ENCODE data around the gene GNAS-AS1. TPM values are rescaled to one million over a fixed set of nuclear protein-coding genes. Genes with fewer than 3 reads are reported as not detected.

GNAS-AS1 gene
- total RNA-seq, 1 experiment from 2014 or later, result 1.6 TPM

DNA sequence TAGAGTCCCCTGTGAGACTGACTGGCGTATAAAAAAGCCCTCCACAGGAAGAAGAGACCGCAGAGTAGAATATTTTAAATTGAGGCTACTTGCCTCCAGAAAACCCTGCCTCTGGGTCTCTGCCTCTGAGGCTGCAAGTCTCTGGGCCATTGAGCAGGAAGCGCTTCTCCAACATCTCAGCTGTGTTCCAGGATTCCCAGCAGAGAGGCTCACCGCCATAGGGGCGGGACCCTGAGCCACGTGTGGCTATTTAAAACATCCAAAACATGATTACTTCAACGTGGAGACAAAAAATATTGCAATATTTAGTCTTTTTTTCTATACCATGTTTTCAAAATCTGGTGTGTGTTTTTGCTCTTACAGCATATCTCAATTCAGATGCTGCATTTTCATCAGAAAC is 59.4 kb downstream of the GNAS-AS1 start:
- intact Hi-C loops (cut with micrococcal nuclease), result no loop called here
- CTCF ChIA-PET, result interaction anchor here (0.5 kb wide), 1 partner anchor 383 kb away, joined by 3 read pairs; no protein-coding TSS in a partner anchor
- no peak overlapping the region for H3K4me3 Mint-ChIP-seq (ENCODE audit: unreplicated experiment)
- no peaks in the 10 kb centered on the region for H3K9me3 Mint-ChIP-seq (ENCODE audit: unreplicated experiment)
- POLR2A ChIA-PET, result no interaction called here
- H3K27ac Mint-ChIP-seq (ENCODE audit: low read depth, unreplicated experiment), result no peak overlapping the region
- H3K27me3 Mint-ChIP-seq (ENCODE audit: insufficient read depth, unreplicated experiment), result peaks cover 82% of the 10 kb centered on the region
- H3K4me1 Mint-ChIP-seq (ENCODE audit: insufficient read depth, unreplicated experiment), result no peaks in the 10 kb centered on the region
- no peak for DNase-seq (ENCODE audit: unreplicated experiment)
- TF ChIP-seq, protein P1, sequence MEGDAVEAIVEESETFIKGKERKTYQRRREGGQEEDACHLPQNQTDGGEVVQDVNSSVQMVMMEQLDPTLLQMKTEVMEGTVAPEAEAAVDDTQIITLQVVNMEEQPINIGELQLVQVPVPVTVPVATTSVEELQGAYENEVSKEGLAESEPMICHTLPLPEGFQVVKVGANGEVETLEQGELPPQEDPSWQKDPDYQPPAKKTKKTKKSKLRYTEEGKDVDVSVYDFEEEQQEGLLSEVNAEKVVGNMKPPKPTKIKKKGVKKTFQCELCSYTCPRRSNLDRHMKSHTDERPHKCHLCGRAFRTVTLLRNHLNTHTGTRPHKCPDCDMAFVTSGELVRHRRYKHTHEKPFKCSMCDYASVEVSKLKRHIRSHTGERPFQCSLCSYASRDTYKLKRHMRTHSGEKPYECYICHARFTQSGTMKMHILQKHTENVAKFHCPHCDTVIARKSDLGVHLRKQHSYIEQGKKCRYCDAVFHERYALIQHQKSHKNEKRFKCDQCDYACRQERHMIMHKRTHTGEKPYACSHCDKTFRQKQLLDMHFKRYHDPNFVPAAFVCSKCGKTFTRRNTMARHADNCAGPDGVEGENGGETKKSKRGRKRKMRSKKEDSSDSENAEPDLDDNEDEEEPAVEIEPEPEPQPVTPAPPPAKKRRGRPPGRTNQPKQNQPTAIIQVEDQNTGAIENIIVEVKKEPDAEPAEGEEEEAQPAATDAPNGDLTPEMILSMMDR (IDR thresholded peaks at IDR 0.05; ENCODE audit: unreplicated experiment), result no peak
- no peaks in the 10 kb centered on the region for H3K36me3 Mint-ChIP-seq (ENCODE audit: insufficient read depth, unreplicated experiment)
- no TSS peak for BruUV-seq (replicated peaks)

DNA sequence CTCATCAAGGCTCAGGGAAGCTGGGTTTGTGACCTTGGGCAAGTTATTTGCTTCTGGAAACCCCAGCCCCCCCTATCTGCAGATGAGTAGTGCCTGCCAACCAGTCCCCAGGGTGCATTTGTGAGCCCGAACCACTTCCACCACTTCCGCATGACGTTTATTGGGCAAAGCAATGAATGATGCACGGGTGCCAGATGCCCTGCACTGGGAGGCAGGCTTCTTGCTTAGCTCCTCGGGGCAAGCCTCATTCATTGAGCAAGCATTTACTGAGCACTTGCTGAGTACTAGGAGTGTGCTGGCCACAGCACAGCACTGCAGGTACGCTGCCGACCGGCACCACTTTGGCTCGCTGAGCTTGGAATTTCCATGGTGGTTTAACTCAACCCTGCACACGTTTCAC is 60.2 kb downstream of the GNAS-AS1 start:
- H3K27ac Mint-ChIP-seq (ENCODE audit: low read depth, unreplicated experiment), result no peak overlapping the region
- peaks cover 78% of the 10 kb centered on the region for H3K27me3 Mint-ChIP-seq (ENCODE audit: insufficient read depth, unreplicated experiment)
- no TSS peak for BruUV-seq (replicated peaks)
- ChIA-PET POLR2A (no interaction called here), CTCF (interaction anchor here (0.6 to 1.2 kb wide), 3 partner anchors 69 to 705 kb away, joined by 3 to 4 read pairs (median 3); no protein-coding TSS in a partner anchor)
- no peak for DNase-seq (ENCODE audit: unreplicated experiment)
- no peak overlapping the region for H3K4me3 Mint-ChIP-seq (ENCODE audit: unreplicated experiment)
- TF ChIP-seq, protein P1 (IDR thresholded peaks at IDR 0.05; ENCODE audit: unreplicated experiment), result no peak
- intact Hi-C loops (cut with micrococcal nuclease), result no loop called here
- no peaks in the 10 kb centered on the region for H3K9me3 Mint-ChIP-seq (ENCODE audit: unreplicated experiment)
- H3K36me3 Mint-ChIP-seq (ENCODE audit: insufficient read depth, unreplicated experiment), result no peaks in the 10 kb centered on the region
- no peaks in the 10 kb centered on the region for H3K4me1 Mint-ChIP-seq (ENCODE audit: insufficient read depth, unreplicated experiment)

DNA sequence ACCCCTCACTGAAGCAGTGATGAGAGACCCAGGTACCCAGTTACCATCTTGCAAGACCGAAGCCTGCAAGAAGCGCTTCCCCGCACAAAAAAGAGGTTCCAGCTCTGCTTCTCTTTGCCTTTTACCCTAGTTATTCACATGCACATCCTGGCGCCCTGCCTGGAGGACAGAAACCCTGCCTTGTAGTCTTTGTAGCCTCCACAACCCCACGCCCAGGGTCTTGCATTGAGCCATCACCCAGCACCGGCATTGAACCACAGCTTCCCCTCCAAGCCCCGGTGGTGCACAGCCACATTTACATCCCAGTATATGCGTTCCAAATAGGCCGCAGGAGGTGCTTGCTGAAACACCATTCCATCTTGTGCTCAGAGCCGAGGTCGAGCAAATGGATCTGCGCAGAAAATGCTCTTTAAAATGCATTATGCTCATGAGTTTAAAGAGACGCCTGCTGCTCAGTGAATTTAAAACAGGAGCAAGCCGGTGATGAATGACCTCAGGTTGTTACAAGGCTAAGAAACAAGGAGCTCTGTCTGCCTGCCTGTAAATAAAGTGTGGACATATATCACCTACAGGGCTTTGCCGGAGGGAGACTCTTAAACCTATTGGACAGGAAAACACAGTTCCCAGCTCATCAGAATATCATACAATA is 61.7 kb downstream of the GNAS-AS1 start:
- Mint-ChIP-seq H3K4me1 (ENCODE audit: insufficient read depth, unreplicated experiment) (no peaks in the 10 kb centered on the region), H3K27ac (ENCODE audit: low read depth, unreplicated experiment) (no peak overlapping the region), H3K27me3 (ENCODE audit: insufficient read depth, unreplicated experiment) (peaks cover 78% of the 10 kb centered on the region), H3K4me3 (ENCODE audit: unreplicated experiment) (no peak overlapping the region), H3K36me3 (ENCODE audit: insufficient read depth, unreplicated experiment) (no peaks in the 10 kb centered on the region), H3K9me3 (ENCODE audit: unreplicated experiment) (no peaks in the 10 kb centered on the region)
- intact Hi-C loops (cut with micrococcal nuclease), result no loop called here
- CTCF ChIA-PET, result interaction anchor here (1.2 kb wide), 1 partner anchor 70 kb away, joined by 3 read pairs; no protein-coding TSS in a partner anchor
- DNase-seq (ENCODE audit: unreplicated experiment), result no peak
- BruUV-seq (replicated peaks), result no TSS peak
- TF ChIP-seq, protein P1 (IDR thresholded peaks at IDR 0.05; ENCODE audit: unreplicated experiment), result no peak
- POLR2A ChIA-PET, result no interaction called here

DNA sequence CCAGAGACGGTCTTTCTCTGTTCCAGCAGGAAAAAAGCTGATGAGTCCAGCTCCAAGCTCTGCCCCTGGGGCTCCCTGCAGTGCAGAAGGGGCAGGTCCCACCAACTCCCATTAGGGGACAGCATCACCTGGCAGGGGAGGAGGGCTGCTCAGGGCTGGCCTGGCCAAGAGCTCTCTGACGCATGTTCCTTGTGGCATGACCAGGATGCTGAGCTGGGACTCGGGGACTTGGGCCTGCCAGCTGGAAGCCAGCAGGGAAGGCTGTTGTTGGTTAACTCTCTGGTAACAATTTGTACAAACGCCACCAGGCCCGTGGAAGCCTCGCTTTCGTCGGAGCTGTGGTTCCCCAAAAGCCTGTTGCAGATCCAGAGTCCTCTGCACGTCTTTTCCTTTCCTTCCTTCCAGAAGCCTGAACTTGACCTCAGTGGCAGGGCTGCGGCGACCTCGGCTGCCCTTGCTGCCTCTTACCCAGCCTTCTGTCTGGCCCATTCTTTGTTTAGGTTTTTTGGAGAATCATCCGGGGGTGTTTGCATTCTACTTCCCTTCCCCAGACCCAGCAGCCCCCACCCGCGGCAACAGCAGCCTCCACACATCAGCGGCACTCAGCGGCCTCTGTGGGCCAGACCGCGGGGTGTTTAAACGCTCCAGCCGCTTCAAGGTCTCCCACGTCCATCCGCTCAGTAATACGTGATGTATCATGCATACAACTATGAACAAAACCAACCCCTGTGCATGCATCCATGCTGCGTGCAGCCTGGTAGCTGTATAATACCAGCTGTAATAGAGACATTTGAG is 63.3 kb downstream of the GNAS-AS1 start:
- no TSS peak for BruUV-seq (replicated peaks)
- H3K9me3 Mint-ChIP-seq (ENCODE audit: unreplicated experiment), result no peaks in the 10 kb centered on the region
- H3K27ac Mint-ChIP-seq (ENCODE audit: low read depth, unreplicated experiment), result no peak overlapping the region
- H3K36me3 Mint-ChIP-seq (ENCODE audit: insufficient read depth, unreplicated experiment), result no peaks in the 10 kb centered on the region
- TF ChIP-seq, protein P1 (IDR thresholded peaks at IDR 0.05; ENCODE audit: unreplicated experiment), result no peak
- POLR2A ChIA-PET, result no interaction called here
- no peak for DNase-seq (ENCODE audit: unreplicated experiment)
- no peak overlapping the region for H3K4me3 Mint-ChIP-seq (ENCODE audit: unreplicated experiment)
- CTCF ChIA-PET, result interaction anchor here (0.7 kb wide), 1 partner anchor 23 kb away, joined by 3 read pairs; no protein-coding TSS in a partner anchor
- H3K4me1 Mint-ChIP-seq (ENCODE audit: insufficient read depth, unreplicated experiment), result no peaks in the 10 kb centered on the region
- intact Hi-C loops (cut with micrococcal nuclease), result no loop called here
- peaks cover 78% of the 10 kb centered on the region for H3K27me3 Mint-ChIP-seq (ENCODE audit: insufficient read depth, unreplicated experiment)
